Neural cell (in vitro differentiated cells): ENCODE data around the gene CSAD. TPM values are rescaled to one million over a fixed set of nuclear protein-coding genes. Genes with fewer than 3 reads are reported as not detected.

Experiments
- H2AFZ ChIP-seq: fragments of 200-600, 300-800 bp; sonication (generic), shearing (Covaris generic); 2 replicates; pipeline ENCODE4 v1.6.0; 2014; ENCODE audit warnings: low read depth, mild to moderate bottlenecking, antibody characterized with exemption, low read length, moderate library complexity
- H3F3A ChIP-seq: fragments of 200-600 bp; shearing (Covaris generic); 2 replicates; pipeline ENCODE4 v1.6.1; 2016; ENCODE audit warnings: mild to moderate bottlenecking, moderate library complexity, mixed read lengths, antibody characterized with exemption, low read length; ENCODE audit not compliant: insufficient read depth, poor library complexity, severe bottlenecking
- H3K27ac ChIP-seq: fragments of 200-600, 300-800 bp; sonication (generic), shearing (Covaris generic); 2 replicates; pipeline ENCODE4 v1.5.1; 2014; ENCODE audit warnings: mild to moderate bottlenecking, low read length, moderate library complexity
- H3K27me3 ChIP-seq: fragments of 300-800, 200-600 bp; sonication (generic), shearing (Covaris generic); 2 replicates; pipeline ENCODE4 v1.6.0; 2014; ENCODE audit warnings: mild to moderate bottlenecking, low read depth, low read length, moderate library complexity; ENCODE audit not compliant: insufficient read depth
- H3K36me3 ChIP-seq: fragments of 300-800, 200-600 bp; sonication (generic), shearing (Covaris generic); 2 replicates; pipeline ENCODE4 v1.5.1; 2014; ENCODE audit warnings: mild to moderate bottlenecking, antibody characterized with exemption, low read length, moderate library complexity; ENCODE audit not compliant: insufficient read depth
- H3K4me2 ChIP-seq: fragments of 300-800, 200-600 bp; sonication (generic), shearing (Covaris generic); 2 replicates; pipeline ENCODE4 v1.6.0; 2014; ENCODE audit warnings: mild to moderate bottlenecking, low read length
- H3K4me3 ChIP-seq: fragments of 300-800, 200-600 bp; sonication (generic), shearing (Covaris generic); 2 replicates; pipeline ENCODE4 v1.5.1; 2014; ENCODE audit warnings: mild to moderate bottlenecking, low read length, moderate library complexity
- H3K79me2 ChIP-seq: fragments of 200-600 bp; shearing (Covaris generic); replicated peaks from 2 replicates; pipeline ENCODE4 v1.6.0; 2014; ENCODE audit warnings: mild to moderate bottlenecking, low read length, moderate library complexity; ENCODE audit not compliant: insufficient read depth
- H3K9ac ChIP-seq: fragments of 300-800, 200-600 bp; sonication (generic), shearing (Covaris generic); 2 replicates; pipeline ENCODE4 v1.6.1; 2016; ENCODE audit warnings: mild to moderate bottlenecking, low read length, mixed read lengths
- H3K9me2 ChIP-seq: fragments of 200-600 bp; shearing (Covaris generic); 2 replicates; pipeline ENCODE4 v1.6.1; 2016; ENCODE audit warnings: mild to moderate bottlenecking, low read length, mixed read lengths; ENCODE audit not compliant: insufficient read depth
- H3K9me3 ChIP-seq: fragments of 200-600, 300-800 bp; sonication (generic), shearing (Covaris generic); 2 replicates; pipeline ENCODE4 v1.6.1; 2016; ENCODE audit warnings: mild to moderate bottlenecking, mixed run types, low read length, moderate library complexity, mixed read lengths
- H4K20me1 ChIP-seq: fragments of 200-600 bp; shearing (Covaris generic); 2 replicates; pipeline ENCODE4 v1.6.1; 2016; ENCODE audit warnings: mild to moderate bottlenecking, mixed run types; ENCODE audit not compliant: insufficient read depth
- EP300 ChIP-seq: fragments of 450-650 bp; conservative IDR thresholded peaks from 2 replicates; pipeline ENCODE4 v1.6.1; 2014; ENCODE audit warnings: antibody characterized with exemption, mild to moderate bottlenecking, moderate library complexity; ENCODE audit not compliant: poor library complexity, severe bottlenecking
- EZH2 ChIP-seq: fragments of 200-600, 300-800 bp; shearing (Covaris generic), sonication (generic); IDR thresholded peaks from 2 replicates; pipeline ENCODE4 v1.6.1; 2014; ENCODE audit warnings: antibody characterized with exemption, low read length, borderline replicate concordance, mild to moderate bottlenecking; ENCODE audit not compliant: insufficient read depth, poor library complexity, severe bottlenecking
- MXI1 ChIP-seq: fragments of 450-650 bp; conservative IDR thresholded peaks from 2 replicates; pipeline ENCODE4 v1.6.1; 2014; ENCODE audit warnings: antibody characterized with exemption, mild to moderate bottlenecking; ENCODE audit not compliant: poor library complexity, severe bottlenecking
- POLR2AphosphoS5 ChIP-seq: IDR thresholded peaks from 2 replicates; pipeline ENCODE4 v1.6.1; 2012
- RAD21 ChIP-seq: fragments of 450-650 bp; conservative IDR thresholded peaks from 2 replicates; pipeline ENCODE4 v1.6.1; 2014; ENCODE audit warnings: antibody characterized with exemption, mild to moderate bottlenecking, moderate library complexity
- SMC3 ChIP-seq: fragments of 450-650 bp; conservative IDR thresholded peaks from 2 replicates; pipeline ENCODE4 v1.6.1; 2014; ENCODE audit warnings: antibody characterized with exemption, mild to moderate bottlenecking, moderate library complexity; ENCODE audit not compliant: poor library complexity
- TAF1 ChIP-seq: IDR thresholded peaks from 2 replicates; pipeline ENCODE4 v1.6.1; 2012; ENCODE audit warnings: low read depth
- polyA plus RNA-seq: library from polyadenylated mRNA; depleted of rRNA; stranded (reverse); fragments of >200 nt; gene quantifications from 2 replicates; pipeline ENCODE4 v1.2.3, GENCODE V29; 2014
- TF ChIP-seq, protein P1 (sequence below): IDR thresholded peaks from 2 replicates; pipeline ENCODE4 v1.6.1; 2012; ENCODE audit warnings: borderline replicate concordance
- TF ChIP-seq, protein P2 (sequence below): fragments of 450-650 bp; IDR thresholded peaks from 2 replicates; pipeline ENCODE4 v1.5.1; 2014; ENCODE audit warnings: antibody characterized with exemption, mild to moderate bottlenecking, moderate library complexity; ENCODE audit not compliant: poor library complexity, severe bottlenecking

CSAD gene
- polyA plus RNA-seq, 1 donor from 2014 or later: 41.9 TPM

DNA sequence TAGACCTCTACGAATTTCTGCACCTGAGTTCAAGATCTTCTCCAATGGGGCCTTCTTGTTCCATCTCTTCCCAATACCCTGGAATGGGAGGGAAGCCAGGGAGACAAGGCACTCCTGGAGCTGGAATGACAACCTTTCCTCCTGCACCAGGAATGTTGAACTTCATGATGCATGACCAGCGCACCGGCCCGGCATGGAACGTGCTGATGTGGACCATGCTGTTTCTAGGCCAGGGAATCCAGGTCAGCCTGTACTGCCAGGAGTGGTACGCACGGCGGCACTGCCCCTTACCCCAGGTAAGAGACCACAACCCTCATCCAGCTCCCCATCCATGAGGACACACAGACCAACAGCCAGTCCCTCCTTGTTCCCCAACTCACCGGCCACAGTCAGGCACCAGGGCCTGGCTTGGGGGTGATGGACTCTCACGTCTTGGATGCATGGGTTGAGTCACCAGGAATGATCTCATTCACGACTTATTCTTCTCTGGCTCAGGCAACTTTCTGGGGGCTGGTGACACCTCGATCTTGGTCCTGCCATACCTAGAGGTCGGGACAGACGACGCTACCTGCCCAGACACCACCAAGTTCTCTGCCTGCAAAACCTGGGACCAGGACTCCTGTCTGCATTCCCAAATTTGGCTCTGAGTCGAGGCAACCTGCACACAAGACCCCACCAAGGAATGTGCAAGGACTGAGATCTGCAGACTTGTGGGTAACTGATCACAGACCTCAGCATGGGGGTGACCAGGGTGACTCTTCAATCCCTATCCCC is 57.0 kb downstream of the CSAD start:
- Histone ChIP-seq H3K79me2 (no peaks in the 10 kb centered on the region), H3K9me2 (no peaks in the 10 kb centered on the region), H3K4me3 (no peak overlapping the region), H3F3A (no peaks in the 10 kb centered on the region), H3K9ac (no peak overlapping the region), H3K27me3 (no peaks in the 10 kb centered on the region), H3K27ac (no peak overlapping the region), H3K36me3 (no peaks in the 10 kb centered on the region), H3K9me3 (no peaks in the 10 kb centered on the region), H3K4me2 (no peak overlapping the region), H2AFZ (no peak overlapping the region), H4K20me1 (no peaks in the 10 kb centered on the region)
- TF ChIP-seq POLR2AphosphoS5 (no peak), SMC3 (no peak), EZH2 (no peak), RAD21 (no peak), TAF1 (no peak), EP300 (no peak), MXI1 (no peak)
- TF ChIP-seq, protein P1, sequence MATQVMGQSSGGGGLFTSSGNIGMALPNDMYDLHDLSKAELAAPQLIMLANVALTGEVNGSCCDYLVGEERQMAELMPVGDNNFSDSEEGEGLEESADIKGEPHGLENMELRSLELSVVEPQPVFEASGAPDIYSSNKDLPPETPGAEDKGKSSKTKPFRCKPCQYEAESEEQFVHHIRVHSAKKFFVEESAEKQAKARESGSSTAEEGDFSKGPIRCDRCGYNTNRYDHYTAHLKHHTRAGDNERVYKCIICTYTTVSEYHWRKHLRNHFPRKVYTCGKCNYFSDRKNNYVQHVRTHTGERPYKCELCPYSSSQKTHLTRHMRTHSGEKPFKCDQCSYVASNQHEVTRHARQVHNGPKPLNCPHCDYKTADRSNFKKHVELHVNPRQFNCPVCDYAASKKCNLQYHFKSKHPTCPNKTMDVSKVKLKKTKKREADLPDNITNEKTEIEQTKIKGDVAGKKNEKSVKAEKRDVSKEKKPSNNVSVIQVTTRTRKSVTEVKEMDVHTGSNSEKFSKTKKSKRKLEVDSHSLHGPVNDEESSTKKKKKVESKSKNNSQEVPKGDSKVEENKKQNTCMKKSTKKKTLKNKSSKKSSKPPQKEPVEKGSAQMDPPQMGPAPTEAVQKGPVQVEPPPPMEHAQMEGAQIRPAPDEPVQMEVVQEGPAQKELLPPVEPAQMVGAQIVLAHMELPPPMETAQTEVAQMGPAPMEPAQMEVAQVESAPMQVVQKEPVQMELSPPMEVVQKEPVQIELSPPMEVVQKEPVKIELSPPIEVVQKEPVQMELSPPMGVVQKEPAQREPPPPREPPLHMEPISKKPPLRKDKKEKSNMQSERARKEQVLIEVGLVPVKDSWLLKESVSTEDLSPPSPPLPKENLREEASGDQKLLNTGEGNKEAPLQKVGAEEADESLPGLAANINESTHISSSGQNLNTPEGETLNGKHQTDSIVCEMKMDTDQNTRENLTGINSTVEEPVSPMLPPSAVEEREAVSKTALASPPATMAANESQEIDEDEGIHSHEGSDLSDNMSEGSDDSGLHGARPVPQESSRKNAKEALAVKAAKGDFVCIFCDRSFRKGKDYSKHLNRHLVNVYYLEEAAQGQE: no peak
- TF ChIP-seq, protein P2, sequence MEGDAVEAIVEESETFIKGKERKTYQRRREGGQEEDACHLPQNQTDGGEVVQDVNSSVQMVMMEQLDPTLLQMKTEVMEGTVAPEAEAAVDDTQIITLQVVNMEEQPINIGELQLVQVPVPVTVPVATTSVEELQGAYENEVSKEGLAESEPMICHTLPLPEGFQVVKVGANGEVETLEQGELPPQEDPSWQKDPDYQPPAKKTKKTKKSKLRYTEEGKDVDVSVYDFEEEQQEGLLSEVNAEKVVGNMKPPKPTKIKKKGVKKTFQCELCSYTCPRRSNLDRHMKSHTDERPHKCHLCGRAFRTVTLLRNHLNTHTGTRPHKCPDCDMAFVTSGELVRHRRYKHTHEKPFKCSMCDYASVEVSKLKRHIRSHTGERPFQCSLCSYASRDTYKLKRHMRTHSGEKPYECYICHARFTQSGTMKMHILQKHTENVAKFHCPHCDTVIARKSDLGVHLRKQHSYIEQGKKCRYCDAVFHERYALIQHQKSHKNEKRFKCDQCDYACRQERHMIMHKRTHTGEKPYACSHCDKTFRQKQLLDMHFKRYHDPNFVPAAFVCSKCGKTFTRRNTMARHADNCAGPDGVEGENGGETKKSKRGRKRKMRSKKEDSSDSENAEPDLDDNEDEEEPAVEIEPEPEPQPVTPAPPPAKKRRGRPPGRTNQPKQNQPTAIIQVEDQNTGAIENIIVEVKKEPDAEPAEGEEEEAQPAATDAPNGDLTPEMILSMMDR: no peak

DNA sequence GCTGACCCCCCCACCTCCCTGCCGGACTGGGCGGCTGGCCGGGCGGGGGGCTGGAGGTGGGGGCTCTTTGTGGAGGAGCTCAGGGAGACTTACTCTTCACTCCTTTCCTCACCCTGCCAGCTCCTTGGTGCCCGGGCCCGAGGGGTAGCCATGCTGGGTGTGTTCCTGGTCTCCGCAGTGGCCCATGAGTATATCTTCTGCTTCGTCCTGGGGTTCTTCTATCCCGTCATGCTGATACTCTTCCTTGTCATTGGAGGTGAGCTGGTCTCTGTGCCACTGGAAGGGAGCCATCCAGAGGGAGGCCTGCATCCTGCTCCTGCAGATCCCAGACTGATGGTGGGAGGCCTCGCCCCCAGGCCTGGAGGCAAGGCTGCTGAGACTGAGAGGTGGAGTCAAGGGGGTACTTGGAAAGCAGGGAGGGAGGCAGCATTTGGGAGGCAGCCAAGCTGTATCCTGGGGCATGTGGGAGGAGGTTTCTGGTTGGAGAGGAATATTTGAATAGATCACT is 57.7 kb downstream of the CSAD start:
- Histone ChIP-seq H3K79me2 (no peaks in the 10 kb centered on the region), H3K4me3 (no peak overlapping the region), H4K20me1 (no peaks in the 10 kb centered on the region), H3K9ac (no peak overlapping the region), H3K9me2 (no peaks in the 10 kb centered on the region), H3K36me3 (no peaks in the 10 kb centered on the region), H2AFZ (no peak overlapping the region), H3K4me2 (no peak overlapping the region), H3K27ac (no peak overlapping the region), H3K27me3 (no peaks in the 10 kb centered on the region), H3F3A (no peaks in the 10 kb centered on the region), H3K9me3 (no peaks in the 10 kb centered on the region)
- TF ChIP-seq EZH2 (no peak), POLR2AphosphoS5 (no peak), SMC3 (no peak), TAF1 (no peak), MXI1 (no peak), RAD21 (no peak)
- TF ChIP-seq, protein P1: no peak
